Activated naive CD8-positive, alpha-beta T cell treated with anti-CD3 and anti-CD28 coated beads, Interleukin-2, amount 10 ng/mL, durations not matched to agents 7 days and 5 days (primary cell): ENCODE data around the gene KIF22. TPM values are rescaled to one million over a fixed set of nuclear protein-coding genes. Genes with fewer than 3 reads are reported as not detected.
"Not testable (repeated sequence)": the region's sequence is repeated elsewhere in the genome, so short reads cannot be mapped to it uniquely, and the experiment has no call there.

ENCODE experiments used
- ATAC-seq: fragments of 150-1000 bp; cut with Tn5 transposase; one replicate; pipeline ENCODE4 v1.10.0; 2021; ENCODE audit warnings: low read depth, moderate library complexity
- POLR2A ChIA-PET: fragments of 350-600 bp; sonication (Branson Sonifier 250); formaldehyde crosslinking; loops from one replicate; lab custom pipeline; 2021; ENCODE audit warnings: antibody characterized with exemption; lab: Charles Lee
- DNase-seq: peaks from one replicate; pipeline ENCODE4 v3.0.0; 2021
- H3K27ac Mint-ChIP-seq: one replicate; pipeline ENCODE4 v1.8.0; 2022; ENCODE audit warnings: mild to moderate bottlenecking, mixed read lengths
- H3K27me3 Mint-ChIP-seq: one replicate; pipeline ENCODE4 v1.8.0; 2022; ENCODE audit warnings: mild to moderate bottlenecking, moderate library complexity, mixed read lengths
- H3K36me3 Mint-ChIP-seq: one replicate; pipeline ENCODE4 v1.8.0; 2021; ENCODE audit warnings: mild to moderate bottlenecking, mixed read lengths
- H3K4me1 Mint-ChIP-seq: one replicate; pipeline ENCODE4 v1.8.0; 2021; ENCODE audit warnings: mixed read lengths
- H3K4me3 Mint-ChIP-seq: one replicate; pipeline ENCODE4 v1.8.0; 2022; ENCODE audit warnings: mild to moderate bottlenecking, moderate library complexity, mixed read lengths
- H3K9me3 Mint-ChIP-seq: one replicate; pipeline ENCODE4 v1.8.0; 2021; ENCODE audit warnings: mixed read lengths
- total RNA-seq, 2 experiments: library from RNA; stranded (reverse); gene quantifications; one replicate each; pipeline ENCODE4 v1.2.3, GENCODE V29; 2021

KIF22 gene
- total RNA-seq, 2 experiments from 2014 or later = 191 to 199 TPM

DNA sequence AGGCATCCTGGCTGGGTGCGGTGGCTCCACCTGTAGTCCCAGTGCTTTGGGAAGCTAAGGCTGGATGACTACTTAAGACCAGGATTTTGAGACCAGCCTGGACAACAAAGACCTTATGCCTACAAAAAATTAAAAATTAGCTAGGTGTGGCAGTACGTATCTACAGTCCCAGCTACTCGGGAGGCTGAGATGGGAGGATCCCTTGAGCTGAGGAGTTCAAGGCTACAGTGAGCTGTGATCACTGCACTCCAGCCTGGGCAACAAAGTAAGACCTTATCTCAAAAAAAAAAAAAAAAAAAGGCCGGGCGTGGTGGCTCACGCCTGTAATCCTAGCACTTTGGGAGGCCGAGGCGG lies 35.8 kb downstream of the KIF22 start:
- peak overlapping the region; percentile 93 for H3K27ac Mint-ChIP-seq
- DNase-seq (no peak), ATAC-seq (no peak)
- peaks cover 46% of the 10 kb centered on the region for H3K4me1 Mint-ChIP-seq
- H3K4me3 Mint-ChIP-seq = peak overlapping the region; percentile 86
- H3K36me3 Mint-ChIP-seq = peaks cover 9% of the 10 kb centered on the region
- no peaks in the 10 kb centered on the region for H3K9me3 Mint-ChIP-seq
- H3K27me3 Mint-ChIP-seq = no peaks in the 10 kb centered on the region
- POLR2A ChIA-PET = interaction anchor here (0.6 to 4.3 kb wide), 11 partner anchors 9 to 544 kb away, joined by 3 to 32 read pairs (median 4); partner anchors contain the start of genes PAGR1 and TBC1D10B

DNA sequence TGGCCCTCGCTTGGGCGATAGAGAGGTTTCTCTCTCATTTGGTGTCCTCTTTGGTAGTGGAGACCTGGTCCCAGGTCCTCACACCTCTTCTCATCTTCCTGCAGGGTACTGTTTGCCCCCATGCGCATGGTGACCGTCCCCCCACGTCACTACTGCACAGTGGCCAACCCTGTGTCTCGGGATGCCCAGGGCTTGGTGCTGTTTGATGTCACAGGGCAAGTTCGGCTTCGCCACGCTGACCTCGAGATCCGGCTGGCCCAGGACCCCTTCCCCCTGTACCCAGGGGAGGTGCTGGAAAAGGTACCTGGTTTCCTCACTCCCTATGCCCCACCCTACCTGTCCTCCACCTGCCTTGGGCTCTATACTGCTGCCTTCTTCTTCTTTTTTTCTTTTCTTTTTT lies 40.2 kb downstream of the KIF22 start:
- DNase-seq = no peak
- no peaks in the 10 kb centered on the region for H3K9me3 Mint-ChIP-seq
- POLR2A ChIA-PET = no interaction called here
- no peaks in the 10 kb centered on the region for H3K27me3 Mint-ChIP-seq
- no peak for ATAC-seq
- H3K4me1 Mint-ChIP-seq = peaks cover 25% of the 10 kb centered on the region
- H3K4me3 Mint-ChIP-seq = no peak overlapping the region
- no peak overlapping the region for H3K27ac Mint-ChIP-seq
- H3K36me3 Mint-ChIP-seq = peaks cover 23% of the 10 kb centered on the region

GRCh38 chr16:29831490-29831889 lies 40.9 kb downstream of the KIF22 start:
- peaks cover 24% of the 10 kb centered on the region for H3K36me3 Mint-ChIP-seq
- ATAC-seq = no peak
- H3K9me3 Mint-ChIP-seq = no peaks in the 10 kb centered on the region
- H3K27me3 Mint-ChIP-seq = no peaks in the 10 kb centered on the region
- no peak overlapping the region for H3K4me3 Mint-ChIP-seq
- no peak for DNase-seq
- POLR2A ChIA-PET = no interaction called here
- H3K27ac Mint-ChIP-seq = no peak overlapping the region
- H3K4me1 Mint-ChIP-seq = peaks cover 20% of the 10 kb centered on the region

- H3K27me3 Mint-ChIP-seq, DNase-seq, H3K27ac Mint-ChIP-seq, H3K4me1 Mint-ChIP-seq, H3K9me3 Mint-ChIP-seq, ATAC-seq, H3K4me3 Mint-ChIP-seq: not testable (repeated sequence)
- POLR2A ChIA-PET = interaction anchor here (0.6 kb wide), 1 partner anchor 23 kb away, joined by 3 read pairs; no protein-coding TSS in a partner anchor
- peaks cover 28% of the 10 kb centered on the region for H3K36me3 Mint-ChIP-seq
These were observed 42.7 kb downstream of the KIF22 start for GRCh38 chr16:29833219-29833618.

DNA sequence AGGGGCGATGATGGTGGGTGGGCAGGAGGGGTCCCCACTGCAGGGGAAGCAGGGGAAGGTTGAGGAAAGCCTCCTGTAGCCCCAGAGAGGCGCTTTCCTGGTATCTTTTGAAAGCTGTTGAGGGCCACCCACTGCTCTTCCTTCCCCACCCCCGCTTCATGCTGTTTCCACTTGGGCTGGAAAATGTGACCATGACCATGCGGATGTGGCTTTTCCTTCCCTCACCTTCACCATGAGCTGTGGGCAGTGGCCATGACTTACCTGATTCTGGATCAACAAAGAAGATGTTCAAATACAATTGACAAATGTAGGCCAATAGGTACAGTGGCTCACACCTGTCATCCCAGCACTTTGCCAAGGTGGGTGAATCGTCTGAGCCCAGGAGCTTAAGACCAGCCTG lies 43.5 kb downstream of the KIF22 start:
- no peak overlapping the region for H3K4me3 Mint-ChIP-seq
- DNase-seq (no peak), ATAC-seq (no peak)
- H3K4me1 Mint-ChIP-seq = peaks cover 8% of the 10 kb centered on the region
- H3K36me3 Mint-ChIP-seq = peaks cover 28% of the 10 kb centered on the region
- no peaks in the 10 kb centered on the region for H3K27me3 Mint-ChIP-seq
- H3K9me3 Mint-ChIP-seq = no peaks in the 10 kb centered on the region
- H3K27ac Mint-ChIP-seq = peak overlapping the region; percentile 48
- POLR2A ChIA-PET = interaction anchor here (0.7 kb wide), 1 partner anchor 1205 kb away, joined by 4 read pairs; no protein-coding TSS in a partner anchor

DNA sequence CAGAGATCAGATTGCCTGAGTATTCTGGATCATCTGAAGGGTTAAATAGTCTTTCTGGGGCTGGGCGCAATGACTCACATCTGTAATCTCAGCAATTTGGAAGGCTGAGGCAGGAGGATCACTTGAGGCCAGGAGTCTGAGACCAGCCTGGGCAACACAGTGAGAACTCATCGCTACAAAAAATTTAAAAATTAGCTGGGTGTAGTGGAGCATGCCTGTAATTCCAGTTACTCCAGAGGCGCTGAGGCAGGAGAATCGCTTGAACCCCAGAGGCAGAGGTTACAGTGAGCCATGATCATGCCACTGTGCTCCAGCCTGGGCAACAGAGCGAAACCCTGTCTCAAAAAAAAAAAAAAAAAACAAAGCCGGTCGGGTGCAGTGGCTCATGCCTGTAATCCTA lies 45.4 kb downstream of the KIF22 start:
- Mint-ChIP-seq H3K27me3 (no peaks in the 10 kb centered on the region), H3K27ac (no peak overlapping the region)
- POLR2A ChIA-PET = interaction anchor here (0.6 to 0.7 kb wide), 2 partner anchors 17 to 52 kb away, joined by 3 to 4 read pairs; no protein-coding TSS in a partner anchor

GRCh38 chr16:29836623-29837022 lies 46.1 kb downstream of the KIF22 start:
- ATAC-seq = no peak
- Mint-ChIP-seq H3K9me3 (no peaks in the 10 kb centered on the region), H3K36me3 (peaks cover 30% of the 10 kb centered on the region), H3K4me1 (no peaks in the 10 kb centered on the region), H3K4me3 (no peak overlapping the region), H3K27me3 (no peaks in the 10 kb centered on the region), H3K27ac (no peak overlapping the region)
- POLR2A ChIA-PET = interaction anchor here (0.6 to 0.7 kb wide), 2 partner anchors 18 to 52 kb away, joined by 3 to 4 read pairs; no protein-coding TSS in a partner anchor
- DNase-seq = no peak

More for the DNA sequence above, 45.4 kb downstream of the KIF22 start:
- no peak overlapping the region for H3K4me3 Mint-ChIP-seq
- H3K9me3 Mint-ChIP-seq = no peaks in the 10 kb centered on the region
- peaks cover 29% of the 10 kb centered on the region for H3K36me3 Mint-ChIP-seq
- no peak for ATAC-seq
- H3K4me1 Mint-ChIP-seq = peaks cover 1% of the 10 kb centered on the region
- DNase-seq = no peak

DNA sequence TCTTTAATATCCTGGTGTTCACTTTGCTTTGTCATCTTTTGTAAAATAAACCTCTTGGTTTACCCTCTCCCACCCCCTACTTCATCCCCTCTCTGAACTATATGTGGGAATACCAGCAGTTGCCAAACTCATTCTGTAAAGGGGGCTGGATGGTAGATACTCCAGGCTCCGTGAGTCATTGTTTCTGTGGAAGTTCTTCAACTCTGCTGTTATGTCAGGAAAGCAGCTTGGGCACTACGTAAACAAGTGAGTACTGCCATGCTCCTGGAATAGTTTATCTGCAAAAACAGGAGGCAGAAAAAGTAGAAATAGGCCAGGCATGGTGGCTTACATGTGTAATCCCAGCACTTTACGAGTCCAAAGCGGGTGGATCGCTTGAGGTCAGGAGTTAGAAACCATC lies 47.3 kb downstream of the KIF22 start:
- ATAC-seq = no peak
- no peak for DNase-seq
- Mint-ChIP-seq H3K36me3 (peaks cover 21% of the 10 kb centered on the region), H3K27me3 (no peaks in the 10 kb centered on the region), H3K4me3 (no peak overlapping the region), H3K27ac (no peak overlapping the region), H3K4me1 (no peaks in the 10 kb centered on the region), H3K9me3 (no peaks in the 10 kb centered on the region)
- POLR2A ChIA-PET = interaction anchor here (1.7 kb wide), 1 partner anchor 11 kb away, joined by 10 read pairs; no protein-coding TSS in a partner anchor

GRCh38 chr16:29839822-29840221 lies 49.3 kb downstream of the KIF22 start:
- DNase-seq (no peak), ATAC-seq (no peak)
- Mint-ChIP-seq H3K27ac (no peak overlapping the region), H3K4me3 (no peak overlapping the region), H3K27me3 (no peaks in the 10 kb centered on the region), H3K36me3 (peaks cover 19% of the 10 kb centered on the region), H3K4me1 (no peaks in the 10 kb centered on the region), H3K9me3 (no peaks in the 10 kb centered on the region)
- POLR2A ChIA-PET = interaction anchor here (0.7 to 1.4 kb wide), 5 partner anchors 20 to 891 kb away, joined by 3 to 12 read pairs (median 5); partner anchors contain the start of gene C16orf54

GRCh38 chr16:29840240-29840639 lies 49.7 kb downstream of the KIF22 start:
- H3K27ac Mint-ChIP-seq = no peak overlapping the region
- H3K4me3 Mint-ChIP-seq = no peak overlapping the region
- H3K4me1 Mint-ChIP-seq = no peaks in the 10 kb centered on the region
- H3K36me3 Mint-ChIP-seq = peaks cover 19% of the 10 kb centered on the region
- H3K9me3 Mint-ChIP-seq = no peaks in the 10 kb centered on the region
- ATAC-seq = no peak
- no peak for DNase-seq
- POLR2A ChIA-PET = interaction anchor here (0.7 to 1.2 kb wide), 3 partner anchors 20 to 141 kb away, joined by 4 to 12 read pairs (median 7); partner anchors contain the start of gene C16orf54
- no peaks in the 10 kb centered on the region for H3K27me3 Mint-ChIP-seq

GRCh38 chr16:29841631-29842030 lies 51.1 kb downstream of the KIF22 start:
- Mint-ChIP-seq H3K9me3 (no peaks in the 10 kb centered on the region), H3K4me3 (no peak overlapping the region), H3K27ac (no peak overlapping the region), H3K27me3 (no peaks in the 10 kb centered on the region), H3K4me1 (no peaks in the 10 kb centered on the region), H3K36me3 (peaks cover 13% of the 10 kb centered on the region)
- POLR2A ChIA-PET = no interaction called here
- ATAC-seq (no peak), DNase-seq (no peak)

- peak overlapping the region; percentile 64 for H3K27ac Mint-ChIP-seq
- no peak overlapping the region for H3K4me3 Mint-ChIP-seq
- H3K27me3 Mint-ChIP-seq = no peaks in the 10 kb centered on the region
- H3K9me3 Mint-ChIP-seq = no peaks in the 10 kb centered on the region
- no peaks in the 10 kb centered on the region for H3K4me1 Mint-ChIP-seq
- POLR2A ChIA-PET = interaction anchor here (0.5 to 1.3 kb wide), 3 partner anchors 15 to 53 kb away, joined by 3 to 5 read pairs (median 3); partner anchors contain the start of genes KIF22 and PAGR1
- no peak for DNase-seq
- H3K36me3 Mint-ChIP-seq = peaks cover 14% of the 10 kb centered on the region
- no peak for ATAC-seq
These were observed 52.3 kb downstream of the KIF22 start for GRCh38 chr16:29842732-29843346.

DNA sequence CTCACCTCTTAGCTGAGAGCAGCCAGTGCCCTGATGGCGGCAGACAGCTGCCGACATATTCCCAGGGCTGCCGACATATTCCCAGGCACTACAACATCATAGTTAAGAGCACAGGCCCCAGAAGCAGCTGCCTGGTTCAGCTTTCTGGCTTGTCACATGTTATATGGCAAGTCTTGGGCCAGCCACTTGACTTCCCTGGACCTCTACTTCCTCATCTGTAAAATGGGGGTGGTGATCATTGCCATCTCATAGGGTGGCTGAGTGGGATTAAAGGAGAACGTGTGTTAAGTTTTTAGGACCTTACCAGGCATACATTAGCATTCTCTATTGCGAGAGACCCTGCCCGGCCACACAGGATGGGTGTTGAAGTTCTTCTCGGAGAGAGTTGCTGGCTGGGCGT lies 53.4 kb downstream of the KIF22 start:
- DNase-seq = no peak
- H3K27me3 Mint-ChIP-seq = no peaks in the 10 kb centered on the region
- H3K4me1 Mint-ChIP-seq = peaks cover 4% of the 10 kb centered on the region
- POLR2A ChIA-PET = interaction anchor here (0.6 to 1.3 kb wide), 3 partner anchors 20 to 54 kb away, joined by 3 to 6 read pairs (median 3); partner anchors contain the start of genes KIF22 and PAGR1
- H3K9me3 Mint-ChIP-seq = no peaks in the 10 kb centered on the region
- ATAC-seq = no peak
- no peak overlapping the region for H3K27ac Mint-ChIP-seq
- peaks cover 17% of the 10 kb centered on the region for H3K36me3 Mint-ChIP-seq
- H3K4me3 Mint-ChIP-seq = no peak overlapping the region
